SK-N-SH (cell line): ENCODE measurements around the gene ACSL1. TPM values are rescaled to one million over a fixed set of nuclear protein-coding genes. Genes with fewer than 3 reads are reported as not detected.

Experiments used
- CTCF ChIA-PET: fragments of 300-600, 350-600 bp; formaldehyde crosslinking; extraction: SDS; loops from one replicate; lab custom pipeline; 2021; lab: Yijun Ruan, JAX
- POLR2A ChIA-PET: fragments of 350-600 bp; sonication (Branson Sonifier 250); formaldehyde crosslinking; extraction: SDS; loops from one replicate; lab custom pipeline; 2020; ENCODE audit warnings: antibody characterized with exemption, inconsistent platforms; lab: Yijun Ruan, JAX
- DNase-seq: peaks from one replicate; pipeline ENCODE4 v3.0.0; 2012
- H2AFZ ChIP-seq: fragments of 200-600 bp; sonication (generic); 2 replicates; pipeline ENCODE4 v1.8.1; 2016; ENCODE audit warnings: antibody characterized with exemption, mild to moderate bottlenecking, low read depth
- H3F3A ChIP-seq: fragments of 200-600 bp; sonication (generic); replicated peaks from 2 replicates; pipeline ENCODE3; 2016; ENCODE audit warnings: antibody characterized with exemption, mild to moderate bottlenecking; ENCODE audit not compliant: insufficient read depth
- H3K27ac ChIP-seq, 2 experiments: fragments of 200-500 bp in 1 of 2; fragments of 200-600 bp in 1 of 2; sonication (Bioruptor generic) in 1 of 2; sonication (generic), shearing (Covaris generic) in 1 of 2; 2 replicates each; pipeline versions ENCODE4 v1.5.1 to v1.6.1; 2014 to 2016; ENCODE audit warnings: low read depth in 2 of 2, inconsistent platforms in 1 of 2, low read length in 1 of 2, mild to moderate bottlenecking in 1 of 2, mixed read lengths in 1 of 2
- H3K27me3 ChIP-seq: fragments of 200-600 bp; sonication (generic), shearing (Covaris generic); 2 replicates; pipeline ENCODE4 v1.6.1; 2016; ENCODE audit warnings: mixed run types; ENCODE audit not compliant: insufficient read depth
- H3K36me3 ChIP-seq, 2 experiments: fragments of 200-500 bp in 1 of 2; fragments of 200-600 bp in 1 of 2; sonication (Bioruptor generic) in 1 of 2; sonication (generic) in 1 of 2; replicated peaks in 1 of 2; 2 replicates each; pipeline versions ENCODE3 to v1.5.1; 2014 to 2016; ENCODE audit warnings: low read length in 1 of 2, mild to moderate bottlenecking in 1 of 2; ENCODE audit not compliant: insufficient read depth in 2 of 2, control insufficient read depth in 1 of 2
- H3K4me1 ChIP-seq, 2 experiments: fragments of 200-500 bp in 1 of 2; fragments of 200-600 bp in 1 of 2; sonication (Bioruptor generic) in 1 of 2; sonication (generic), shearing (Covaris generic) in 1 of 2; 2 replicates each; pipeline versions ENCODE4 v1.5.1 to v1.6.1; 2014 to 2016; ENCODE audit warnings: low read depth in 1 of 2, low read length in 1 of 2, mixed run types in 1 of 2; ENCODE audit not compliant: insufficient read depth in 2 of 2, control insufficient read depth in 1 of 2
- H3K4me2 ChIP-seq: fragments of 200-600 bp; sonication (generic), shearing (Covaris generic); 2 replicates; pipeline ENCODE4 v1.6.1; 2017; ENCODE audit warnings: mixed run types
- H3K4me3 ChIP-seq, 2 experiments: fragments of 200-500 bp in 1 of 2; fragments of 200-600 bp in 1 of 2; sonication (Bioruptor generic) in 1 of 2; sonication (generic), shearing (Covaris generic) in 1 of 2; 2 replicates each; pipeline versions ENCODE4 v1.5.1 to v1.8.1; 2014 to 2016; ENCODE audit warnings: low read depth in 2 of 2, inconsistent platforms in 1 of 2, low read length in 1 of 2, mild to moderate bottlenecking in 1 of 2, mixed read lengths in 1 of 2, moderate library complexity in 1 of 2
- H3K79me2 ChIP-seq: fragments of 200-600 bp; sonication (generic); 2 replicates; pipeline ENCODE4 v1.8.1; 2017; ENCODE audit warnings: mild to moderate bottlenecking; ENCODE audit not compliant: insufficient read depth
- H3K9ac ChIP-seq: fragments of 200-600 bp; sonication (generic); 2 replicates; pipeline ENCODE4 v1.6.1; 2017; ENCODE audit warnings: mixed run types
- H3K9me2 ChIP-seq: fragments of 200-600 bp; sonication (generic); 2 replicates; pipeline ENCODE4 v1.6.1; 2017; ENCODE audit warnings: mixed run types
- H3K9me3 ChIP-seq: fragments of 200-600 bp; sonication (generic); 2 replicates; pipeline ENCODE4 v1.6.1; 2017; ENCODE audit warnings: mixed run types, mild to moderate bottlenecking, moderate library complexity
- H4K20me1 ChIP-seq: fragments of 200-600 bp; sonication (generic); 2 replicates; pipeline ENCODE4 v1.6.1; 2017; ENCODE audit warnings: mild to moderate bottlenecking, mixed run types; ENCODE audit not compliant: insufficient read depth
- CHD2 ChIP-seq: fragments of 150-350 bp; IDR thresholded peaks from 2 replicates; pipeline ENCODE4 v1.6.1; 2018; ENCODE audit warnings: low read length; ENCODE audit not compliant: partially characterized antibody
- CTCF ChIP-seq: fragments of 200-600 bp; sonication (generic); IDR thresholded peaks from 2 replicates; pipeline ENCODE4 v1.6.1; 2017; ENCODE audit warnings: antibody characterized with exemption, mild to moderate bottlenecking, moderate library complexity
- ELF1 ChIP-seq: IDR thresholded peaks from 2 replicates; pipeline ENCODE4 v1.4.0; 2012
- EZH2phosphoT487 ChIP-seq: fragments of 200-600 bp; sonication (generic); IDR thresholded peaks from 2 replicates; pipeline ENCODE4 v1.6.1; 2017; ENCODE audit warnings: low read depth, mixed run types, mild to moderate bottlenecking, antibody characterized with exemption, moderate library complexity, borderline replicate concordance
- GATA2 ChIP-seq: sonication (generic); formaldehyde crosslinking; IDR thresholded peaks from 2 replicates; pipeline ENCODE4 v1.5.0; 2020; ENCODE audit warnings: mild to moderate bottlenecking, missing genetic modification reagents
- MAX ChIP-seq: IDR thresholded peaks from 2 replicates; pipeline ENCODE4 v1.4.0; 2012; ENCODE audit warnings: low read depth
- MEF2A ChIP-seq: IDR thresholded peaks from 2 replicates; pipeline ENCODE4 v1.4.0; 2012; ENCODE audit warnings: low read depth, borderline replicate concordance
- MXI1 ChIP-seq: IDR thresholded peaks from 2 replicates; pipeline ENCODE4 v1.6.1; 2012; ENCODE audit warnings: mild to moderate bottlenecking, low read depth, low read length, improper control_type of control experiment
- NRF1 ChIP-seq: IDR thresholded peaks from 2 replicates; pipeline ENCODE4 v1.6.1; 2012; ENCODE audit warnings: low read depth, mild to moderate bottlenecking, low read length
- PBX3 ChIP-seq: IDR thresholded peaks from 2 replicates; pipeline ENCODE4; 2012
- POLR2AphosphoS5 ChIP-seq: IDR thresholded peaks from 2 replicates; pipeline ENCODE4 v1.6.1; 2012; ENCODE audit warnings: low read depth, low read length
- RAD21 ChIP-seq: IDR thresholded peaks from 2 replicates; pipeline ENCODE4 v1.6.1; 2012; ENCODE audit warnings: mild to moderate bottlenecking, low read length
- RCOR1 ChIP-seq: fragments of 150-350 bp; IDR thresholded peaks from 2 replicates; pipeline ENCODE4 v1.6.1; 2017; ENCODE audit warnings: antibody characterized with exemption, low read length
- REST ChIP-seq: IDR thresholded peaks from 2 replicates; pipeline ENCODE4 v1.6.1; 2012; ENCODE audit warnings: mild to moderate bottlenecking, low read depth, low read length, moderate library complexity
- RFX5 ChIP-seq: IDR thresholded peaks from 2 replicates; pipeline ENCODE4 v1.6.1; 2012; ENCODE audit warnings: mild to moderate bottlenecking, improper control_type of control experiment, low read length
- SIN3A ChIP-seq: IDR thresholded peaks from 2 replicates; pipeline ENCODE4 v1.6.1; 2012; ENCODE audit warnings: low read depth, mild to moderate bottlenecking, low read length, moderate library complexity, borderline replicate concordance
- TAF1 ChIP-seq: IDR thresholded peaks from 2 replicates; pipeline ENCODE4 v1.6.1; 2012; ENCODE audit warnings: low read depth, mild to moderate bottlenecking, low read length, moderate library complexity, borderline replicate concordance
- TCF12 ChIP-seq: IDR thresholded peaks from 2 replicates; pipeline ENCODE4 v1.4.0; 2012
- TEAD4 ChIP-seq: IDR thresholded peaks from 2 replicates; pipeline ENCODE4 v1.4.0; 2012; ENCODE audit warnings: mild to moderate bottlenecking, borderline replicate concordance; ENCODE audit not compliant: insufficient read depth
- YY1 ChIP-seq: IDR thresholded peaks from 2 replicates; pipeline ENCODE4 v1.4.0; 2012; ENCODE audit warnings: low read depth, mild to moderate bottlenecking
- WGBS: methylation state at CpG from one replicate; pipeline ENCODE4 v1.1.6; 2017; ENCODE audit warnings: low lambda C conversion rate; 5-methylcytosine and 5-hydroxymethylcytosine counted together
- polyA plus RNA-seq, 3 experiments: library from polyadenylated mRNA; depleted of rRNA; stranded (reverse); fragments of >200 nt; gene quantifications; 2 replicates each; pipeline ENCODE4 v1.2.3, GENCODE V29; 2012

Gene ACSL1
- polyA plus RNA-seq, 1 of the 3 experiments (the other 2 are of a cell fraction): 7.9 TPM

- TF ChIP-seq CTCF (no peak), TEAD4 (no peak), RCOR1 (no peak), EZH2phosphoT487 (no peak)
- TF ChIP-seq, all 33 proteins: peak for 0
These were observed 93.6 kb downstream of the ACSL1 start (continued) for GRCh38 chr4:184732126-184732525.

- Histone ChIP-seq H3K9ac (no peak overlapping the region), H3K4me2 (no peak overlapping the region), H3K79me2 (peaks cover 46% of the 10 kb centered on the region), H3K4me1 (peaks cover 11 to 19% of the 10 kb centered on the region in 2 experiments; a peak in 3 of 4 replicates), H3K36me3 (peaks cover 18 to 22% of the 10 kb centered on the region in 2 experiments), H3K27me3 (no peaks in the 10 kb centered on the region), H3K9me2 (no peaks in the 10 kb centered on the region), H3K9me3 (no peaks in the 10 kb centered on the region), H3K27ac (no peak overlapping the region), H4K20me1 (no peaks in the 10 kb centered on the region), H2AFZ (no peak overlapping the region), H3F3A (peaks cover 2% of the 10 kb centered on the region), H3K4me3 (no peak overlapping the region)
- no peak for DNase-seq
- ChIA-PET CTCF (interaction anchor here (0.9 kb wide), 1 partner anchor 453 kb away, joined by 3 read pairs; no protein-coding TSS in a partner anchor), POLR2A (no interaction called here)
- TF ChIP-seq TAF1 (no peak), SIN3A (no peak), MXI1 (no peak), RFX5 (no peak), POLR2AphosphoS5 (no peak), REST (no peak), ELF1 (no peak), CHD2 (no peak), PBX3 (no peak), TEAD4 (no peak), RAD21 (no peak), MEF2A (no peak), RCOR1 (no peak), MAX (no peak), TCF12 (no peak), EZH2phosphoT487 (no peak), GATA2 (CRISPR knock-in tag) (no peak), YY1 (no peak), NRF1 (no peak)
- 90% methylated on average over 6 of the region's 6 CpGs for WGBS
These were observed 94.7 kb downstream of the ACSL1 start for GRCh38 chr4:184731056-184731455.
